Suprapubic skin (tissue), 4 donors: Measurements from ENCODE around the gene RSRC1.

ENCODE experiments used
- CTCF ChIP-seq, 2 donors: fragments of 200-600 bp in 1 of 2; fragments of 450-650 bp in 1 of 2; sonication (generic) in 1 of 2; IDR thresholded peaks; one replicate each; pipeline ENCODE4 v1.5.1; 2016 to 2019; ENCODE audit warnings: antibody characterized with exemption in 2 of 2, mild to moderate bottlenecking in 1 of 2, moderate library complexity in 1 of 2
- EP300 ChIP-seq: sonication (generic); formaldehyde crosslinking; IDR thresholded peaks from one replicate; pipeline ENCODE4 v1.6.1; 2017; ENCODE audit warnings: antibody characterized with exemption
- POLR2A ChIP-seq, 2 donors: fragments of 450-650 bp; IDR thresholded peaks; one replicate each; pipeline ENCODE4 v1.6.1; 2017; ENCODE audit warnings: antibody characterized with exemption in 2 of 2, mild to moderate bottlenecking in 2 of 2, moderate library complexity in 2 of 2
- POLR2AphosphoS5 ChIP-seq, 3 donors: sonication (generic); formaldehyde crosslinking; IDR thresholded peaks; one replicate each; pipeline ENCODE4 v1.6.1; 2017; ENCODE audit warnings: antibody characterized with exemption in 3 of 3

DNA sequence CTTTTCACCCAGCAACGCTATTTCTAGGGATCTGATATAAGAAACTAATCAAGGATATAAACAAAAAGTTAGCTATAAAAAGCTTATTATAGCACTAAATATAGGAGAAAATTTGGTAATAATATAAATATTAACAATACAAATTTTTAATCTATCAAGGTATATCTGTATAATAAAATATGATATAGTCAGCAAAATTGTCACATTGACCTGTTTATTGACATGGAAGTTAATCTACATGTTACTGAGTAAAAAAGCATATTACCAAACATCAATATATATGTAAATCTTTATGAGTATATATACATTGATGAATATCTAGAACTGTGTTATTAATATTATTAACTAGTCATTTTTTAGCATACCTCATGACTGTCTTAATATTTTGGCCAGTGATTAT, 30.3 kb upstream of the RSRC1 start:
- TF ChIP-seq CTCF (IDR thresholded peaks at IDR 0.05) (no peak), POLR2A (IDR thresholded peaks at IDR 0.05) (no peak), EP300 (no peak), POLR2AphosphoS5 (IDR thresholded peaks at IDR 0.05) (no peak)
